ENCODE measurements around the gene HES4.
A peak's percentile ranks its signal among the peaks of the same experiment; 100 is the strongest.

Gene HES4

GRCh38 chr1:970973-971730 lies 28.7 kb downstream of the HES4 start:
- H2AFZ ChIP-seq (ENCODE audit: low read length): no peak overlapping the region
- H3K9ac ChIP-seq (ENCODE audit: low read depth, low read length, poor library complexity): no peak overlapping the region
- peaks cover 0 to 6% of the 10 kb centered on the region in 2 donors for H3K9me3 ChIP-seq (replicated peaks in 1 of 2; ENCODE audit: control insufficient read depth in 2 of 2, insufficient read depth in 1 of 2, low read depth in 1 of 2, low read length in 2 of 2)
- no peak overlapping the region for H2BK5ac ChIP-seq (ENCODE audit: low read length)
- no peak overlapping the region for H3K4me2 ChIP-seq (ENCODE audit: insufficient read depth, low read length, poor library complexity, severe bottlenecking)
- no CpG with 5 or more reads among the region's 42 CpGs for WGBS, 2 donors (ENCODE audit: extremely low coverage in 2 of 2, insufficient read length in 2 of 2, insufficient replicate concordance in 1 of 2)
- H3K27me3 ChIP-seq (ENCODE audit: control insufficient read depth in 3 of 3, insufficient read depth in 3 of 3, low read depth in 1 of 3, low read length in 3 of 3): peaks cover 15 to 97% (median 69%) of the 10 kb centered on the region in 3 experiments
- H3K27ac ChIP-seq (replicated peaks; ENCODE audit: low read length): no peak overlapping the region
- no peak for DNase-seq (ENCODE audit: low spot score)
- peaks cover 2 to 13% of the 10 kb centered on the region in 2 donors for H3K4me1 ChIP-seq (ENCODE audit: control insufficient read depth in 2 of 2, insufficient read depth in 1 of 2, low read depth in 1 of 2, low read length in 2 of 2)
- peak overlapping the region; percentile 64 for H3K18ac ChIP-seq (ENCODE audit: low read length)
- H3K4me3 ChIP-seq (ENCODE audit: low read length in 2 of 2): no peak overlapping the region
- no peak overlapping the region for H3K4ac ChIP-seq (ENCODE audit: low read length)
- H3K14ac ChIP-seq (ENCODE audit: low read length): no peak overlapping the region
- H3K36me3 ChIP-seq (replicated peaks in 1 of 2; ENCODE audit: control insufficient read depth in 2 of 2, insufficient read depth in 2 of 2, low read length in 2 of 2): peaks cover 0 to 2% of the 10 kb centered on the region in 2 donors
- no peak overlapping the region for H2BK120ac ChIP-seq (ENCODE audit: low read depth, low read length)
- peak overlapping the region; percentile 61 for H2AK5ac ChIP-seq (ENCODE audit: low read depth, low read length)
- H2BK12ac ChIP-seq (ENCODE audit: low read length): no peak overlapping the region
- no peaks in the 10 kb centered on the region for H3K79me1 ChIP-seq (ENCODE audit: low read depth, low read length)
- H4K8ac ChIP-seq (ENCODE audit: low read depth, low read length): no peak overlapping the region
- H3K23ac ChIP-seq (ENCODE audit: low read depth, low read length, poor library complexity): no peak overlapping the region
- H2BK15ac ChIP-seq (ENCODE audit: low read length): peak overlapping the region; percentile 58
- no peak overlapping the region for H4K91ac ChIP-seq (ENCODE audit: low read depth, low read length, poor library complexity)

- H3K79me1 ChIP-seq (ENCODE audit: low read depth, low read length): no peaks in the 10 kb centered on the region
- peak overlapping the region; percentile 38 for H3K14ac ChIP-seq (ENCODE audit: low read length)
- WGBS, 2 donors (ENCODE audit: extremely low coverage in 2 of 2, insufficient read length in 2 of 2, insufficient replicate concordance in 1 of 2): no CpG with 5 or more reads among the region's 33 CpGs
- no peak overlapping the region for H3K4me2 ChIP-seq (ENCODE audit: insufficient read depth, low read length, poor library complexity, severe bottlenecking)
- no peak overlapping the region for H2BK5ac ChIP-seq (ENCODE audit: low read length)
- peak overlapping the region; percentile 64 for H3K18ac ChIP-seq (ENCODE audit: low read length)
- DNase-seq (ENCODE audit: low spot score): no peak
- peaks cover 0 to 2% of the 10 kb centered on the region in 2 donors for H3K36me3 ChIP-seq (replicated peaks in 1 of 2; ENCODE audit: control insufficient read depth in 2 of 2, insufficient read depth in 2 of 2, low read length in 2 of 2)
- peak overlapping the region; percentile 61 for H2AK5ac ChIP-seq (ENCODE audit: low read depth, low read length)
- no peak overlapping the region for H4K91ac ChIP-seq (ENCODE audit: low read depth, low read length, poor library complexity)
- no peak overlapping the region for H2BK12ac ChIP-seq (ENCODE audit: low read length)
- H3K4me1 ChIP-seq (ENCODE audit: control insufficient read depth in 2 of 2, insufficient read depth in 1 of 2, low read depth in 1 of 2, low read length in 2 of 2): peaks cover 2 to 14% of the 10 kb centered on the region in 2 donors
- peak overlapping the region in 1 of 2 donors; percentile 56 for H3K4me3 ChIP-seq (ENCODE audit: low read length in 2 of 2)
- H3K23ac ChIP-seq (ENCODE audit: low read depth, low read length, poor library complexity): no peak overlapping the region
- peaks cover 15 to 95% (median 70%) of the 10 kb centered on the region in 3 experiments for H3K27me3 ChIP-seq (ENCODE audit: control insufficient read depth in 3 of 3, insufficient read depth in 3 of 3, low read depth in 1 of 3, low read length in 3 of 3)
- no peak overlapping the region for H3K27ac ChIP-seq (replicated peaks; ENCODE audit: low read length)
- peaks cover 0 to 6% of the 10 kb centered on the region in 2 donors for H3K9me3 ChIP-seq (replicated peaks in 1 of 2; ENCODE audit: control insufficient read depth in 2 of 2, insufficient read depth in 1 of 2, low read depth in 1 of 2, low read length in 2 of 2)
- no peak overlapping the region for H2AFZ ChIP-seq (ENCODE audit: low read length)
- H4K8ac ChIP-seq (ENCODE audit: low read depth, low read length): no peak overlapping the region
- H2BK15ac ChIP-seq (ENCODE audit: low read length): peak overlapping the region; percentile 58
- H3K9ac ChIP-seq (ENCODE audit: low read depth, low read length, poor library complexity): no peak overlapping the region
- H2BK120ac ChIP-seq (ENCODE audit: low read depth, low read length): no peak overlapping the region
- H3K4ac ChIP-seq (ENCODE audit: low read length): no peak overlapping the region
These were observed 29.5 kb downstream of the HES4 start for GRCh38 chr1:970242-970972.

- no peak overlapping the region for H3K4me2 ChIP-seq (ENCODE audit: insufficient read depth, low read length, poor library complexity, severe bottlenecking)
- H2BK5ac ChIP-seq (ENCODE audit: low read length): no peak overlapping the region
- H3K14ac ChIP-seq (ENCODE audit: low read length): no peak overlapping the region
- no peak overlapping the region for H2BK15ac ChIP-seq (ENCODE audit: low read length)
- H2AK5ac ChIP-seq (ENCODE audit: low read depth, low read length): no peak overlapping the region
- peaks cover 15 to 85% (median 67%) of the 10 kb centered on the region in 3 experiments for H3K27me3 ChIP-seq (ENCODE audit: control insufficient read depth in 3 of 3, insufficient read depth in 3 of 3, low read depth in 1 of 3, low read length in 3 of 3)
- H3K9me3 ChIP-seq (replicated peaks in 1 of 2; ENCODE audit: control insufficient read depth in 2 of 2, insufficient read depth in 1 of 2, low read depth in 1 of 2, low read length in 2 of 2): peaks cover 0 to 6% of the 10 kb centered on the region in 2 donors
- H3K4ac ChIP-seq (ENCODE audit: low read length): no peak overlapping the region
- H2BK12ac ChIP-seq (ENCODE audit: low read length): no peak overlapping the region
- no peak overlapping the region for H3K27ac ChIP-seq (replicated peaks; ENCODE audit: low read length)
- no peak overlapping the region for H2BK120ac ChIP-seq (ENCODE audit: low read depth, low read length)
- H2AFZ ChIP-seq (ENCODE audit: low read length): no peak overlapping the region
- no peak overlapping the region for H3K18ac ChIP-seq (ENCODE audit: low read length)
- peaks cover 2 to 3% of the 10 kb centered on the region in 2 donors for H3K36me3 ChIP-seq (replicated peaks in 1 of 2; ENCODE audit: control insufficient read depth in 2 of 2, insufficient read depth in 2 of 2, low read length in 2 of 2)
- peak overlapping the region in 1 of 2 donors; percentile 71 for H3K4me3 ChIP-seq (ENCODE audit: low read length in 2 of 2)
- no peak overlapping the region for H4K8ac ChIP-seq (ENCODE audit: low read depth, low read length)
- no peaks in the 10 kb centered on the region for H3K79me1 ChIP-seq (ENCODE audit: low read depth, low read length)
- peaks cover 2 to 14% of the 10 kb centered on the region in 2 donors for H3K4me1 ChIP-seq (ENCODE audit: control insufficient read depth in 2 of 2, insufficient read depth in 1 of 2, low read depth in 1 of 2, low read length in 2 of 2)
- DNase-seq (ENCODE audit: low spot score): no peak
- no CpG with 5 or more reads among the region's 15 CpGs for WGBS, 2 donors (ENCODE audit: extremely low coverage in 2 of 2, insufficient read length in 2 of 2, insufficient replicate concordance in 1 of 2)
- peak overlapping the region; percentile 19 for H3K23ac ChIP-seq (ENCODE audit: low read depth, low read length, poor library complexity)
- H4K91ac ChIP-seq (ENCODE audit: low read depth, low read length, poor library complexity): no peak overlapping the region
- no peak overlapping the region for H3K9ac ChIP-seq (ENCODE audit: low read depth, low read length, poor library complexity)
These were observed 30.5 kb downstream of the HES4 start for GRCh38 chr1:969260-969855.

Data from neuronal stem cell (in vitro differentiated cells).